ENCODE measurements around the gene HIVEP3. TPM values are rescaled to one million over a fixed set of nuclear protein-coding genes. Genes with fewer than 3 reads are reported as not detected.
A peak's percentile ranks its signal among the peaks of the same experiment; 100 is the strongest.

Gene HIVEP3
- total and polyA plus RNA-seq, 8 donors: 1.8 to 65.3 (median 3.8) TPM

- no peaks in the 10 kb centered on the region for H3K9me3 ChIP-seq
- WGBS, 5 donors: 77 to 82% (median 79%) methylated on average over 14 to 17 of the region's 17 CpGs
- H3K36me3 ChIP-seq: no peaks in the 10 kb centered on the region
- no peaks in the 10 kb centered on the region for H3K27me3 ChIP-seq
- peaks cover 0 to 21% (median 2%) of the 10 kb centered on the region in 4 donors for H3K4me1 ChIP-seq
- intact Hi-C loops (cut with DNase I; ENCODE audit: low total_unique reads): no loop called here
- no peak overlapping the region for H3K27ac ChIP-seq
- TF ChIP-seq POLR2AphosphoS5 (IDR thresholded peaks at IDR 0.05): no peak
- TF ChIP-seq POLR2A (IDR thresholded peaks at IDR 0.05): no peak
- TF ChIP-seq CTCF (IDR thresholded peaks at IDR 0.05): no peak
- TF ChIP-seq EP300 (IDR thresholded peaks at IDR 0.05): no peak
- no peak for DNase-seq
- no peak overlapping the region for H3K4me3 ChIP-seq
Measured at GRCh38 chr1:41806472-41807155, 112.1 kb downstream of the HIVEP3 start.

- H3K27me3 ChIP-seq: no peaks in the 10 kb centered on the region
- TF ChIP-seq EP300 (IDR thresholded peaks at IDR 0.05) (no peak), POLR2A (IDR thresholded peaks at IDR 0.05) (no peak), CTCF (IDR thresholded peaks at IDR 0.05) (no peak), POLR2AphosphoS5 (IDR thresholded peaks at IDR 0.05) (no peak)
- intact Hi-C loops (cut with DNase I; ENCODE audit: low total_unique reads): no loop called here
- H3K4me1 ChIP-seq: peaks cover 0 to 21% (median 2%) of the 10 kb centered on the region in 4 donors
- DNase-seq: no peak
- 76 to 83% (median 77%) methylated on average over 8 of the region's 8 CpGs for WGBS, 5 donors
- no peak overlapping the region for H3K27ac ChIP-seq
- H3K4me3 ChIP-seq: no peak overlapping the region
- no peaks in the 10 kb centered on the region for H3K9me3 ChIP-seq
- H3K36me3 ChIP-seq: no peaks in the 10 kb centered on the region
Measured at GRCh38 chr1:41805771-41806471, 112.8 kb downstream of the HIVEP3 start.

- Histone ChIP-seq H3K4me1 (peaks cover 0 to 31% (median 2%) of the 10 kb centered on the region in 4 donors), H3K36me3 (no peaks in the 10 kb centered on the region), H3K9me3 (no peaks in the 10 kb centered on the region), H3K27ac (no peak overlapping the region), H3K27me3 (no peaks in the 10 kb centered on the region), H3K4me3 (no peak overlapping the region)
- intact Hi-C loops (cut with DNase I; ENCODE audit: low total_unique reads): no loop called here
- DNase-seq: no peak
- WGBS, 5 donors: 60 to 66% (median 62%) methylated on average over 5 of the region's 5 CpGs
- TF ChIP-seq CTCF (IDR thresholded peaks at IDR 0.05) (no peak), EP300 (IDR thresholded peaks at IDR 0.05) (no peak), POLR2AphosphoS5 (IDR thresholded peaks at IDR 0.05) (no peak), POLR2A (IDR thresholded peaks at IDR 0.05) (no peak)
Measured at GRCh38 chr1:41804176-41804575, 114.5 kb downstream of the HIVEP3 start.

- WGBS, 5 donors: 72 to 87% (median 80%) methylated on average over 4 of the region's 4 CpGs
- Histone ChIP-seq H3K27me3 (no peaks in the 10 kb centered on the region), H3K9me3 (no peaks in the 10 kb centered on the region), H3K27ac (peak overlapping the region in 2 of 5 donors; percentile 40 to 58), H3K36me3 (no peaks in the 10 kb centered on the region), H3K4me1 (peaks cover 0 to 31% (median 2%) of the 10 kb centered on the region in 4 donors), H3K4me3 (no peak overlapping the region)
- intact Hi-C loops (cut with DNase I; ENCODE audit: low total_unique reads): no loop called here
- DNase-seq: no peak
- no peak for TF ChIP-seq EP300 (IDR thresholded peaks at IDR 0.05)
- no peak for TF ChIP-seq CTCF (IDR thresholded peaks at IDR 0.05)
- TF ChIP-seq POLR2AphosphoS5 (IDR thresholded peaks at IDR 0.05): no peak
- no peak for TF ChIP-seq POLR2A (IDR thresholded peaks at IDR 0.05)
Measured at GRCh38 chr1:41803656-41804055, 115.1 kb downstream of the HIVEP3 start.
